Neural cell (in vitro differentiated cells): ENCODE results near the gene MEFV. TPM values are rescaled to one million over a fixed set of nuclear protein-coding genes. Genes with fewer than 3 reads are reported as not detected.

Experiments
- polyA plus RNA-seq: library from polyadenylated mRNA; depleted of rRNA; stranded (reverse); fragments of >200 nt; gene quantifications from 2 replicates; pipeline ENCODE4 v1.2.3, GENCODE V29; 2014

MEFV gene
- polyA plus RNA-seq, 1 donor from 2014 or later, result not detected

Other genes with a start within 250 kb of the MEFV start
- gene CLDN9, start 243.7 kb downstream of the MEFV start, polyA plus RNA-seq, result not detected in 2 replicates
- gene CLDN6, start 238.4 kb downstream of the MEFV start, polyA plus RNA-seq, result 1.1 TPM in 1 of 2 replicates, not detected in the other
- 2.0 and 2.3 TPM in 2 replicates for gene TNFRSF12A, start 236.3 kb downstream of the MEFV start, polyA plus RNA-seq
- gene HCFC1R1, start 232.7 kb downstream of the MEFV start, polyA plus RNA-seq, result 19.0 and 23.7 TPM in 2 replicates
- 11.4 and 23.0 TPM in 2 replicates for gene THOC6, start 232.6 kb downstream of the MEFV start, polyA plus RNA-seq
- gene BICDL2, start 219.7 kb downstream of the MEFV start, polyA plus RNA-seq, result 0.37 TPM in 1 of 2 replicates, not detected in the other
- not detected in 2 replicates for gene MMP25, start 210.1 kb downstream of the MEFV start, polyA plus RNA-seq
- not detected in 2 replicates for gene IL32, start 191.0 kb downstream of the MEFV start, polyA plus RNA-seq
- 0.10 TPM in 1 of 2 replicates, not detected in the other for gene ZSCAN10, start 157.3 kb downstream of the MEFV start, polyA plus RNA-seq
- gene ZNF205, start 144.0 kb downstream of the MEFV start, polyA plus RNA-seq, result 30.0 and 39.4 TPM in 2 replicates
- gene ZNF213, start 121.6 kb downstream of the MEFV start, polyA plus RNA-seq, result 5.1 and 9.8 TPM in 2 replicates
- gene OR1F1, start 68.4 kb downstream of the MEFV start, polyA plus RNA-seq, result 2.5 and 2.7 TPM in 2 replicates
- 20.8 and 23.0 TPM in 2 replicates for gene ZNF200, start 21.5 kb downstream of the MEFV start, polyA plus RNA-seq
- 65.4 and 88.4 TPM in 2 replicates for gene ZNF263, start 26.9 kb upstream of the MEFV start, polyA plus RNA-seq
- gene TIGD7, start 48.8 kb upstream of the MEFV start, polyA plus RNA-seq, result 21.7 and 25.2 TPM in 2 replicates
- 58.3 and 76.0 TPM in 2 replicates for gene ZNF75A, start 48.9 kb upstream of the MEFV start, polyA plus RNA-seq
- 0.22 TPM in 1 of 2 replicates, not detected in the other for gene OR2C1, start 99.3 kb upstream of the MEFV start, polyA plus RNA-seq
- 22.0 and 28.4 TPM in 2 replicates for gene ZSCAN32, start 144.4 kb upstream of the MEFV start, polyA plus RNA-seq
- gene ZNF174, start 144.6 kb upstream of the MEFV start, polyA plus RNA-seq, result 13.0 and 14.8 TPM in 2 replicates
- 1.8 and 2.0 TPM in 2 replicates for gene ZNF597, start 186.9 kb upstream of the MEFV start, polyA plus RNA-seq
- 15.1 and 32.0 TPM in 2 replicates for gene NAA60, start 187.0 kb upstream of the MEFV start, polyA plus RNA-seq
- not detected in 2 replicates for gene C16orf90, start 238.9 kb upstream of the MEFV start, polyA plus RNA-seq
- 40.8 and 46.6 TPM in 2 replicates for gene CLUAP1, start 244.4 kb upstream of the MEFV start, polyA plus RNA-seq